Trophoblast cell (in vitro differentiated cells and primary cell): ENCODE results near the gene RICTOR.
A peak's percentile ranks its signal among the peaks of the same experiment; 100 is the strongest.

Experiments used
- DNase-seq, 2 donors: peaks; one replicate each; pipeline ENCODE4 v3.0.0-alpha.2; 2016
- H2AFZ ChIP-seq: 2 replicates; pipeline ENCODE4 v1.6.1; 2013; ENCODE audit warnings: low read length, moderate library complexity, mild to moderate bottlenecking; ENCODE audit not compliant: insufficient read depth, poor library complexity
- H2AK5ac ChIP-seq: 2 replicates; pipeline ENCODE4 v1.6.1; 2013; ENCODE audit warnings: mild to moderate bottlenecking, low read length
- H2BK120ac ChIP-seq: 2 replicates; pipeline ENCODE4 v1.6.1; 2013; ENCODE audit warnings: low read length, mild to moderate bottlenecking, moderate library complexity; ENCODE audit not compliant: insufficient read depth, poor library complexity
- H2BK12ac ChIP-seq: 2 replicates; pipeline ENCODE4 v1.6.1; 2013; ENCODE audit warnings: mild to moderate bottlenecking, low read length, moderate library complexity
- H2BK5ac ChIP-seq: 2 replicates; pipeline ENCODE4 v1.6.1; 2013; ENCODE audit warnings: low read length, low read depth, moderate library complexity, mild to moderate bottlenecking; ENCODE audit not compliant: poor library complexity
- H3K14ac ChIP-seq: 2 replicates; pipeline ENCODE4 v1.6.1; 2013; ENCODE audit warnings: mild to moderate bottlenecking, low read length
- H3K18ac ChIP-seq: 2 replicates; pipeline ENCODE4 v1.6.1; 2013; ENCODE audit warnings: mild to moderate bottlenecking, low read length
- H3K23ac ChIP-seq: 2 replicates; pipeline ENCODE4 v1.6.1; 2013; ENCODE audit warnings: low read length
- H3K27ac ChIP-seq: 2 replicates; pipeline ENCODE4 v1.5.1; 2013; ENCODE audit warnings: low read depth, mild to moderate bottlenecking, inconsistent platforms, low read length, moderate library complexity
- H3K27me3 ChIP-seq: 2 replicates; pipeline ENCODE4 v1.6.1; 2013; ENCODE audit warnings: inconsistent platforms, mild to moderate bottlenecking, low read length, moderate library complexity; ENCODE audit not compliant: insufficient read depth
- H3K36me3 ChIP-seq, 2 experiments: 1 replicate in 1 of 2; 2 replicates in 1 of 2; pipeline ENCODE4 v1.6.1; 2013; ENCODE audit warnings: low read length in 2 of 2, mild to moderate bottlenecking in 2 of 2, moderate library complexity in 1 of 2; ENCODE audit not compliant: insufficient read depth in 2 of 2, control insufficient read depth in 1 of 2
- H3K4ac ChIP-seq: 2 replicates; pipeline ENCODE4 v1.6.1; 2013; ENCODE audit warnings: low read depth, mild to moderate bottlenecking, low read length, moderate library complexity
- H3K4me1 ChIP-seq, 2 experiments: 1 replicate in 1 of 2; 2 replicates in 1 of 2; pipeline ENCODE4 v1.6.1; 2013; ENCODE audit warnings: low read length in 2 of 2, mild to moderate bottlenecking in 2 of 2, moderate library complexity in 1 of 2; ENCODE audit not compliant: insufficient read depth in 2 of 2, control insufficient read depth in 1 of 2
- H3K4me2 ChIP-seq: 2 replicates; pipeline ENCODE4 v1.6.1; 2013; ENCODE audit warnings: inconsistent platforms, mild to moderate bottlenecking, low read length, moderate library complexity
- H3K4me3 ChIP-seq: 2 replicates; pipeline ENCODE4 v1.5.1; 2013; ENCODE audit warnings: mild to moderate bottlenecking, low read depth, low read length, inconsistent platforms
- H3K79me1 ChIP-seq: one replicate; pipeline ENCODE4 v1.6.1; 2013; ENCODE audit warnings: low read length
- H3K79me2 ChIP-seq: 2 replicates; pipeline ENCODE4 v1.6.1; 2013; ENCODE audit warnings: low read length, mild to moderate bottlenecking; ENCODE audit not compliant: control insufficient read depth, insufficient read depth, poor library complexity
- H3K9ac ChIP-seq: 2 replicates; pipeline ENCODE4 v1.6.1; 2013; ENCODE audit warnings: mild to moderate bottlenecking, low read length
- H3K9me3 ChIP-seq: 2 replicates; pipeline ENCODE4 v1.6.1; 2013; ENCODE audit warnings: low read depth, mild to moderate bottlenecking, control low read depth, inconsistent platforms, low read length; ENCODE audit not compliant: insufficient read depth
- H4K12ac ChIP-seq: 2 replicates; pipeline ENCODE4 v1.6.1; 2013; ENCODE audit warnings: low read depth, mild to moderate bottlenecking, low read length, moderate library complexity
- H4K8ac ChIP-seq: 2 replicates; pipeline ENCODE4 v1.6.1; 2013; ENCODE audit warnings: low read depth, mild to moderate bottlenecking, low read length, moderate library complexity
- H4K91ac ChIP-seq: one replicate; pipeline ENCODE4 v1.6.1; 2013; ENCODE audit warnings: low read depth, mild to moderate bottlenecking, low read length, moderate library complexity
- WGBS: extraction: QIAGEN DNeasy Blood & Tissue Kit; methylation state at CpG from one replicate; pipeline ENCODE4 v1.1.7; 2013; ENCODE audit warnings: missing lambda C conversion rate; ENCODE audit not compliant: insufficient read length, insufficient coverage; ENCODE audit errors: extremely low coverage; 5-methylcytosine and 5-hydroxymethylcytosine counted together

RICTOR gene

GRCh38 chr5:38931731-38932130, 142.5 kb downstream of the RICTOR start:
- Histone ChIP-seq H3K27ac (no peak overlapping the region), H3K4me2 (no peak overlapping the region), H4K91ac (no peak overlapping the region), H3K14ac (no peak overlapping the region), H3K4ac (no peak overlapping the region), H3K18ac (no peak overlapping the region), H2BK120ac (no peak overlapping the region), H2AK5ac (no peak overlapping the region), H3K9ac (no peak overlapping the region), H4K8ac (no peak overlapping the region), H3K36me3 (peaks cover 7 to 15% of the 10 kb centered on the region in 2 experiments), H2BK12ac (no peak overlapping the region), H3K4me3 (no peak overlapping the region), H3K27me3 (no peaks in the 10 kb centered on the region), H3K4me1 (peaks cover 2 to 5% of the 10 kb centered on the region in 2 experiments), H3K79me1 (peaks cover 3% of the 10 kb centered on the region), H3K9me3 (peaks cover 4% of the 10 kb centered on the region), H2AFZ (no peak overlapping the region), H3K23ac (no peak overlapping the region), H3K79me2 (no peaks in the 10 kb centered on the region), H2BK5ac (no peak overlapping the region), H4K12ac (no peak overlapping the region)
- no peak for DNase-seq
- WGBS, result no CpG with 5 or more reads among the region's 4 CpGs

GRCh38 chr5:38929838-38930237, 144.4 kb downstream of the RICTOR start:
- Histone ChIP-seq H3K23ac (no peak overlapping the region), H4K12ac (no peak overlapping the region), H2AFZ (no peak overlapping the region), H2AK5ac (no peak overlapping the region), H3K79me1 (peaks cover 9% of the 10 kb centered on the region), H3K9me3 (peaks cover 4% of the 10 kb centered on the region), H3K4me3 (no peak overlapping the region), H2BK12ac (no peak overlapping the region), H3K27ac (no peak overlapping the region), H4K91ac (no peak overlapping the region), H3K4me2 (no peak overlapping the region), H2BK5ac (no peak overlapping the region), H2BK120ac (no peak overlapping the region), H3K4ac (no peak overlapping the region), H3K79me2 (no peaks in the 10 kb centered on the region), H3K36me3 (peaks cover 5 to 15% of the 10 kb centered on the region in 2 experiments), H3K14ac (no peak overlapping the region), H4K8ac (no peak overlapping the region), H3K4me1 (peaks cover 7 to 9% of the 10 kb centered on the region in 2 experiments), H3K18ac (no peak overlapping the region), H3K27me3 (no peaks in the 10 kb centered on the region), H3K9ac (no peak overlapping the region)
- no CpG with 5 or more reads among the region's 2 CpGs for WGBS
- no peak for DNase-seq

DNA sequence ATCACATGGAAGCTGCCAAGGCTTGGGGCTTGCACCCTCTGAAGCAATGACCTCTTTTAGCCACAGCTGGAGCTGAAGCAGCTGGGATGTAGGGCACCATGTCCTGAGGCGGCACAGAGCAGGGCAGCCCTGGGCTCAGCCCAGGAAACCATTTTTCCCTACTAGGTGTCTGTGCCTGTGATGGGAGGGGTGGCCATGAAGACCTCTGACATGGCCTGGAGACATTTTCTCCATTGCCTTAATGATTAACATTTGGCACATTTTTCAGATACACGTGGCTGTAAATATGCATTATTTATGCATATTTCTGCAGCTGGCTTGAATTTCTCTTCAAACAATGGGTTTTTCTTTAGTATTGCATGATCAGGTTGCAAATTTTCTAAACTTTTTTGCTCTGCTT, 146.7 kb downstream of the RICTOR start:
- Histone ChIP-seq H4K91ac (no peak overlapping the region), H3K4ac (no peak overlapping the region), H3K9me3 (peaks cover 4% of the 10 kb centered on the region), H2BK12ac (peak overlapping the region; percentile 24), H3K4me2 (no peak overlapping the region), H2AFZ (no peak overlapping the region), H3K14ac (no peak overlapping the region), H3K79me2 (no peaks in the 10 kb centered on the region), H2BK120ac (peak overlapping the region; percentile 46), H3K27me3 (no peaks in the 10 kb centered on the region), H3K18ac (no peak overlapping the region), H2AK5ac (no peak overlapping the region), H2BK5ac (no peak overlapping the region), H3K36me3 (peaks cover 5 to 12% of the 10 kb centered on the region in 2 experiments), H3K4me1 (peaks cover 9 to 11% of the 10 kb centered on the region in 2 experiments), H3K4me3 (no peak overlapping the region), H4K12ac (no peak overlapping the region), H4K8ac (no peak overlapping the region), H3K9ac (no peak overlapping the region), H3K23ac (no peak overlapping the region), H3K79me1 (peaks cover 12% of the 10 kb centered on the region), H3K27ac (no peak overlapping the region)
- no CpG with 5 or more reads among the region's 2 CpGs for WGBS
- peak in 1 of 2 donors; percentile 21 for DNase-seq

GRCh38 chr5:38926121-38926520, 148.1 kb downstream of the RICTOR start:
- Histone ChIP-seq H2BK120ac (peak overlapping the region; percentile 91), H3K79me1 (peaks cover 10% of the 10 kb centered on the region), H3K4me1 (peaks cover 6 to 11% of the 10 kb centered on the region in 2 experiments), H4K8ac (peak overlapping the region; percentile 48), H3K9me3 (peaks cover 2% of the 10 kb centered on the region), H3K79me2 (no peaks in the 10 kb centered on the region), H3K4me3 (no peak overlapping the region), H3K4ac (no peak overlapping the region), H2BK5ac (peak overlapping the region; percentile 77), H3K9ac (no peak overlapping the region), H3K27me3 (no peaks in the 10 kb centered on the region), H3K36me3 (peaks cover 3 to 8% of the 10 kb centered on the region in 2 experiments), H2BK12ac (peak overlapping the region; percentile 99), H4K91ac (peak overlapping the region; percentile 83), H4K12ac (no peak overlapping the region), H3K4me2 (no peak overlapping the region), H3K18ac (no peak overlapping the region), H2AK5ac (peak overlapping the region; percentile 89), H2AFZ (no peak overlapping the region), H3K14ac (peak overlapping the region; percentile 68), H3K23ac (no peak overlapping the region), H3K27ac (peak overlapping the region; percentile 89)
- WGBS, result no CpG with 5 or more reads among the region's 3 CpGs
- no peak for DNase-seq
